LNCaP clone FGC (cell line): ENCODE results near the gene ZBTB16.
A peak's percentile ranks its signal among the peaks of the same experiment; 100 is the strongest.

Experiments used
- DNase-seq: peaks from one replicate; pipeline ENCODE4 v3.0.0-alpha.2; 2011; ENCODE audit warnings: low read depth
- H3K4me3 ChIP-seq: 2 replicates; pipeline ENCODE4 v1.5.1; 2011; ENCODE audit warnings: mild to moderate bottlenecking, low read depth, low read length, control low read depth
- CTCF ChIP-seq: IDR thresholded peaks from 2 replicates; pipeline ENCODE4 v1.5.1; 2012; ENCODE audit warnings: mild to moderate bottlenecking; ENCODE audit not compliant: control insufficient read depth, insufficient read depth; ENCODE audit errors: extremely low read depth

ZBTB16 gene

DNA sequence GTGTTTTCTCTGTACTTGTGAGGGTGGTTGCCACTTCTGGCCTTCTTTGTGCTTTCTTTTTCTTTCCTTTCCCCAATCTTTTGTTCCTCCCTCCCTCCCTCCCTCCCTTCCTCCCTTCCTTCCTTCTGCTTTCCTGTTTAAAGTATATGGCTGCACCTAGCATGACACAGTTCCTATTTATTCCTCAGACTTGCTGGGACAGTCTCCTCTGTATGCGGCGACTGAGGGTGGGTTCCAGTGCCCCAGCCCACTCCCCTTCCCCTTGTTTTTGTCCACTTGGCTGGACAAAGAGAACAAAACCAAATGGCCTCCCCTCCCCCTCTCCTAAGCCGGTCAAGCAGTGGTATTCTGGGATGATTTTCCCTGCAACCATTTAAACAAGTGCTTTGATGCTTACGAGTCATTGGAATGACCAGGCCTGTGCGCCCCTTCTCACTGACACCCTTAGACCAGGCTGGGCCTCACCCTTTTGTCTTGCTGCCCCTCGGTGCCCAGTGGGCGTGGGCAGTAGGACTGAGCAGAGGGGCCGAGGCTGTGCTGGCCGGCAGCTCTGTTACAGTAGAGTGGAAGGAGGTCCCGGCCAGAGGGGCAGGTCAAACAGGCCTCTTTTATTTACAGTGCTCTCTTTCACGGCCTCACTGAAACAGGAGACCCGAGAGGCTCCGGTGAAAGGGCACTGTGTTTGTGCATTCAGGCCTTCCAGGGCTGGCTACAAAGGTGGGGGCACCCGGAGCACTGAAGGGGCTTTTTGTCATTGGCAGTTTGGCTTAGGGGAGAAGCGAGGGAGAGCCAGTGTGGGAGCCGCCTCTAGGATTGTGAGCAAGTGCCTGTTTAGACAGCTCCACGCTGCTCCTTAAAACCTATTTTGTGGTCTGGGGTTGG is 32.2 kb downstream of the ZBTB16 start:
- DNase-seq = no peak
- no peak for TF ChIP-seq CTCF
- H3K4me3 ChIP-seq = no peak overlapping the region

DNA sequence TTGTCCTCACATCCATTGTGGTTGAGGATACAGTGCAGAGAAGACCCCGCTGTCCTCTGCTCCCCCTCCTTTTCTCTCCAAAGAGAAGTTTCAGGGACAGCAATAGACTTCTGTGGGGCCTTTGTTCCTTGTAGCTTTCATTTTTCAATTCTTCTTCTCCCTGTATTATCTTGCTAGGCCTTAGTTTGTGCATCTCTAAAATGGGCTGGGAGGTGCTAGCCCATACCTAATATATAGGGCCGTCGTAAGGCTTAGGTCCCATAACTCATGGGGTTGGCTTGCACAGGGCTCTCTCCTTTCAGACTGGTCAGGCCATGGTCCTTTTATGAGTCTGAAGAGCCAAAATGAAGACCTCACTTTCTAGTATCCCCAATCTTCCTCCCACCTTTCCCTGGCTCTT is 33.0 kb downstream of the ZBTB16 start:
- TF ChIP-seq CTCF = no peak
- H3K4me3 ChIP-seq = no peak overlapping the region
- no peak for DNase-seq

DNA sequence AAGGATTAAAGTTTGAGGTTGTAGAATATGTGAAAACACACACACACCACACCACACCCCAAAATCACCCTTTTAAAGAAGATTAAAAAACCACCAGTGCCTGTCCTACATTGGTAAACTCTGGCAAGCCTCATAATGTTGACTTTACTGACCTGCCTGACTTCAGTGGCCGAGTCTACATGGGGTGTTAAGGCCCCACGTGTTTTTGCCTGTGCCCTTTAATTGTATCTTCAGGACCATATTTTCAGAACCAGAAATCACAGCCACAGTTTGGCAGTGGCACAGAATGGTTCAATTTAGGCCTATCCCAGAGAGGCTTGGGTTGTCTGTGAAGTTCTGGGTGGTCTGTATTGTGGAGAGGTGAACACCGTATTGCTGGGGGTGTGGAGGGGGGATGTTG is 33.4 kb downstream of the ZBTB16 start:
- no peak overlapping the region for H3K4me3 ChIP-seq
- DNase-seq = no peak
- no peak for TF ChIP-seq CTCF

GRCh38 chr11:114094516-114094915 is 35.0 kb downstream of the ZBTB16 start:
- DNase-seq = no peak
- no peak for TF ChIP-seq CTCF
- no peak overlapping the region for H3K4me3 ChIP-seq

DNA sequence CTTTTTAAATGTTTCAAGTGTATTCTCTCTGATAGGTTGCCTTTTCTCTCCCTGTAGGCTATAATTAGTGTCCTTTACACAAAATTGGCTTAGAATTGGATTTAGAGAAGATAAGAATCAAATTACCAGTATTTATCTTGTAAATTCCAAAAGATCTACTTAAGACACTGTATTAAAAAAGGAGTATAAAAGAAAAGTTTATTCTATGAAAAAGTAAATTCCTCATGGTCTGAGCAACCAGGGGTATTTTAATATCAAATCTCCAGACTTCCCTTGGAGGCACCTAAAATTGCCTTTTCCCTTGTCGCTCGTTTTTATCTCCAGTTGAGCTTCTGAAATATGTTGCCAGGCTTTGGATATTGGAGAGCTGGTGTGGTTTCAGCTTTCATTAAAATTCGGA is 36.4 kb downstream of the ZBTB16 start:
- H3K4me3 ChIP-seq = peak overlapping the region; percentile 23; the same call in 1 of the 2 replicates
- no peak for DNase-seq
- TF ChIP-seq CTCF = no peak

GRCh38 chr11:114097832-114098231 is 38.3 kb downstream of the ZBTB16 start:
- DNase-seq = no peak
- TF ChIP-seq CTCF = no peak
- H3K4me3 ChIP-seq = no peak overlapping the region

DNA sequence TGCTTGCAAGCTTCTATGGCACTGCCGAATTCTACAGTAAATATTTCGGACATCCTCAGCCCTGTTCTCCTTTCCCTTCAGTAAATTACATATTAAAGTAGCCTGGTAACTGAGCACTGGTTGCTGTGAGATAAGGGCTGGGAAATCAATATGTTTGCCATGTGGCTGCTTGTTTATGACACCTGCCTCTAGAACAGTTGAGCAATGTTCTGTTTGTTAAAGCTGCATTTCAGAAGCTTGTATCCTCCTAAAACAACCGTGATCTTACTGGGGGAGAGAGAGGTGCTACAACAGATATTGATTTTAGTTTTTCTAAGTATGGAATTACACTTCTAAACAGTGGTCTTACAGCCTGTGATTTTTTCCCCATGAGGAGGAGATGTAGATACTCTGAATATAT is 39.4 kb downstream of the ZBTB16 start:
- TF ChIP-seq CTCF = no peak
- no peak overlapping the region for H3K4me3 ChIP-seq
- peak; percentile 94 for DNase-seq
